A549 (cell line): ENCODE data around the gene LGALS1. TPM values are rescaled to one million over a fixed set of nuclear protein-coding genes. Genes with fewer than 3 reads are reported as not detected.

ENCODE experiments used
- ATAC-seq, 2 experiments: fragments of 200-7000 bp in 1 of 2; fragments of >200 bp in 1 of 2; cut with Nextera tagmentation in 1 of 2; cut with Tn5 transposase in 1 of 2; 3 replicates each; pipeline versions ENCODE4 v1.8.0 to v1.9.1; 2018 to 2020; ENCODE audit warnings: mild to moderate bottlenecking in 1 of 2, moderate library complexity in 1 of 2
- CTCF ChIA-PET: fragments of 300-600 bp; sonication (Branson Sonifier 250); formaldehyde crosslinking; extraction: SDS; loops from one replicate; lab custom pipeline; 2021; ENCODE audit warnings: antibody characterized with exemption, inconsistent platforms; lab: Yijun Ruan, JAX
- POLR2A ChIA-PET: fragments of 350-600 bp; formaldehyde crosslinking; extraction: SDS; loops from one replicate; lab custom pipeline; 2021; ENCODE audit warnings: antibody characterized with exemption, inconsistent platforms; lab: Yijun Ruan, JAX
- DNase-seq, 2 experiments: peaks; one replicate each; pipeline versions ENCODE4 v3.0.0 to v3.0.0-alpha.2; 2011 to 2016; ENCODE audit warnings: low read depth in 1 of 2, low spot score in 1 of 2
- FAIRE-seq: peaks from 2 replicates; lab custom pipeline; 2011; peaks lifted over from hg19 to GRCh38; lab: Jason Lieb, UNC
- H3K27ac ChIP-seq, 2 experiments: fragments of >200 bp; sonication (Bioruptor Twin); formaldehyde crosslinking; 3 replicates each; pipeline ENCODE4 v1.5.1; 2016 to 2017
- H3K4me1 ChIP-seq: fragments of >200 bp; sonication (Bioruptor Twin); formaldehyde crosslinking; 3 replicates; pipeline ENCODE4 v1.6.1; 2016
- H3K4me2 ChIP-seq: fragments of >200 bp; sonication (Bioruptor Twin); formaldehyde crosslinking; 3 replicates; pipeline ENCODE4 v1.6.1; 2016
- H3K4me3 ChIP-seq: fragments of >200 bp; sonication (Bioruptor Twin); formaldehyde crosslinking; 3 replicates; pipeline ENCODE4 v1.5.1; 2016
- H3K9me3 ChIP-seq: fragments of >200 bp; sonication (Bioruptor Twin); formaldehyde crosslinking; 3 replicates; pipeline ENCODE4 v1.6.1; 2016
- BCL3 ChIP-seq: fragments of >200 bp; sonication (Bioruptor Twin); formaldehyde crosslinking; IDR thresholded peaks from 3 replicates; pipeline ENCODE4 v1.6.1; 2016
- CBX8 ChIP-seq: fragments of 200-600 bp; sonication (generic); IDR thresholded peaks from 2 replicates; pipeline ENCODE4 v1.6.1; 2016
- CHD4 ChIP-seq: fragments of 200-600 bp; sonication (generic); IDR thresholded peaks from 2 replicates; pipeline ENCODE4 v1.6.1; 2016; ENCODE audit warnings: antibody characterized with exemption, mild to moderate bottlenecking, borderline replicate concordance
- ESRRA ChIP-seq: fragments of 150-350 bp; IDR thresholded peaks from 2 replicates; pipeline ENCODE4 v1.6.1; 2014; ENCODE audit warnings: mild to moderate bottlenecking, low read length, borderline replicate concordance
- HDAC2 ChIP-seq: fragments of 200-600 bp; sonication (generic); IDR thresholded peaks from 2 replicates; pipeline ENCODE4 v1.6.1; 2016
- HEYL ChIP-seq: fragments of 250-450 bp; sonication (Bioruptor Pico); IDR thresholded peaks from 2 replicates; pipeline ENCODE4 v1.8.0; 2021; ENCODE audit warnings: mild to moderate bottlenecking, moderate library complexity
- JUNB ChIP-seq: fragments of >200 bp; sonication (Bioruptor Twin); formaldehyde crosslinking; IDR thresholded peaks from 2 replicates; pipeline ENCODE4 v1.6.1; 2016
- MAFK ChIP-seq: fragments of 450-650 bp; IDR thresholded peaks from 2 replicates; pipeline ENCODE4 v1.6.1; 2014; ENCODE audit not compliant: partially characterized antibody
- MAX ChIP-seq: IDR thresholded peaks from 2 replicates; pipeline ENCODE4 v1.6.1; 2012
- MAZ ChIP-seq: fragments of 150-350 bp; IDR thresholded peaks from 2 replicates; pipeline ENCODE4 v1.6.1; 2014; ENCODE audit warnings: antibody characterized with exemption, low read depth, low read length, borderline replicate concordance
- MYC ChIP-seq: IDR thresholded peaks from 2 replicates; pipeline ENCODE4 v1.6.1; 2012; ENCODE audit warnings: mild to moderate bottlenecking, inconsistent platforms, low read length, improper control_type of control experiment, borderline replicate concordance
- NFE2L2 ChIP-seq: fragments of 150-350 bp; conservative IDR thresholded peaks from 2 replicates; pipeline ENCODE4 v1.6.1; 2014; ENCODE audit warnings: low read length
- NR3C1 ChIP-seq: fragments of >200 bp; sonication (Bioruptor Twin); formaldehyde crosslinking; IDR thresholded peaks from 3 replicates; pipeline ENCODE4 v1.6.1; 2017
- PBX3 ChIP-seq: IDR thresholded peaks from 2 replicates; pipeline ENCODE4 v1.6.1; 2012
- POLR2AphosphoS2 ChIP-seq: conservative IDR thresholded peaks from 2 replicates; pipeline ENCODE4 v1.6.1; 2012; ENCODE audit warnings: low read length, improper control_type of control experiment, inconsistent platforms
- RFX5 ChIP-seq: fragments of 450-650 bp; IDR thresholded peaks from 2 replicates; pipeline ENCODE4 v1.7.1; 2014; ENCODE audit warnings: antibody characterized with exemption, mild to moderate bottlenecking, moderate library complexity
- RNF2 ChIP-seq: fragments of 200-600 bp; sonication (generic); IDR thresholded peaks from 2 replicates; pipeline ENCODE4 v1.6.1; 2016; ENCODE audit warnings: low read depth, mild to moderate bottlenecking, antibody characterized with exemption, moderate library complexity, borderline replicate concordance
- ZC3H11A ChIP-seq: fragments of 450-650 bp; IDR thresholded peaks from 2 replicates; pipeline ENCODE4 v1.6.1; 2014; ENCODE audit warnings: antibody characterized with exemption, mild to moderate bottlenecking
- ZFP36 ChIP-seq: fragments of 450-650 bp; IDR thresholded peaks from 2 replicates; pipeline ENCODE4 v1.6.1; 2014; ENCODE audit warnings: borderline replicate concordance; ENCODE audit not compliant: partially characterized antibody
- ZSCAN20 ChIP-seq: fragments of 250-450 bp; sonication (Bioruptor Pico); IDR thresholded peaks from 2 replicates; pipeline ENCODE4 v1.8.0; 2022; ENCODE audit warnings: mild to moderate bottlenecking, moderate library complexity
- WGBS: methylation state at CpG from one replicate; pipeline ENCODE4 v1.1.6; 2017; ENCODE audit errors: missing lambda C conversion rate; 5-methylcytosine and 5-hydroxymethylcytosine counted together
- polyA plus RNA-seq, 4 experiments: library from polyadenylated mRNA; depleted of rRNA in 3 of 4; stranded (reverse); fragments of >200 nt; fragmentation: RNase III in 1 of 4; extraction: RNeasy Plus Mini Kit Qiagen cat#74134 plus additional on column Dnase treatment in 1 of 4; gene quantifications; 2 replicates in 3 of 4; 3 replicates in 1 of 4; pipeline ENCODE4 v1.2.3, GENCODE V29; 2011 to 2017
- TF ChIP-seq, protein P1 (sequence below): fragments of 450-650 bp; IDR thresholded peaks from 2 replicates; pipeline ENCODE4 v1.6.1; 2014; ENCODE audit warnings: antibody characterized with exemption

The LGALS1 gene
- polyA plus RNA-seq, 2 of the 4 experiments (the other 2 are of a cell fraction) = 584 to 1,477 TPM

DNA sequence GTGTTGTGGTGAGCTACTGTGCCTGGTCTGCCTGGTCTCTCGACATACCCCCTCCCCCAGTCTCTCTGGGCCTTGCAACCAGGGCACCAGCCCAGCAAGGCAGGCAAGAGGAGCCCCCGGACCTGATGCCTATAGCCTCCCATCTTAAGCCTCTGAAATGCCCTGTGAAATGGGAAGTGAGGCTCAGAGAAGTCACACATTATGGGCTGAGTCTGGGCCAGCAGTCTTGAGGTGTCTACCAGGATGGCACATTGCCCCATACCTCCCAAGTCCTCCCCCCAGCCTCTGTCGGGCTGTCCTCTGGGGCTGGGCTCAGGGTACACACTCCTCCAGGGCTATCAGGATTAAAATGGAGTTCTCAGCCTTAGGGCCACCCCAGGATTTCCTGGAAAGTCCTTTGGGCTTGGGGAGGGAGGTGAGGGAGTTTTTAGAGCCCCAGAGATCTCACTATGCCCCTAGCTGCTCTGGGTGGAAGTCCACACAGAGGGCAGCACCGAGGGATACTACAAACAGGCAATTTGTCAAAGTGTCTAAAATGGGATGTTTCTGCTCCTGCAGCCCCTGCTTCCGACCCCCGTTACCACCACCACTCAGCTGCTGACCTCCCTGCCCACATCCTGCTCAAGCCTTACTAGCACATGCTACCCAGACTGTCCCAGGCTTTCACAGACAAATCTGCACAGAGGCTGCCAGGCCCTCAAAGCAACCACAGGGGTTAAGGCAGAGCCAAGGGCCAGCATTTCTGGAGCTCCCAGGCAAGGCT is 39.1 kb upstream of the LGALS1 start:
- H3K4me3 ChIP-seq = no peak overlapping the region
- H3K4me2 ChIP-seq = no peak overlapping the region
- FAIRE-seq = no peak
- H3K27ac ChIP-seq = no peak overlapping the region
- no peaks in the 10 kb centered on the region for H3K9me3 ChIP-seq
- peak; percentile 36 to 40; a peak in 2 of 6 replicates for ATAC-seq
- TF ChIP-seq RNF2 (no peak), ZFP36 (no peak), NR3C1 (no peak), HEYL (CRISPR knock-in tag) (no peak), BCL3 (no peak)
- DNase-seq = no peak
- peaks cover 10% of the 10 kb centered on the region; the same call in 2 of the 3 replicates for H3K4me1 ChIP-seq
- POLR2A ChIA-PET = interaction anchor here (1.3 kb wide), 1 partner anchor 28 kb away, joined by 3 read pairs; the partner anchor contains the start of gene GGA1
- WGBS = 67% methylated on average over 6 of the region's 6 CpGs
- CTCF ChIA-PET = interaction anchor here (0.5 to 11.4 kb wide), 8 partner anchors 6 to 155 kb away, joined by 3 to 129 read pairs (median 4); partner anchors contain the start of gene SH3BP1

- Histone ChIP-seq H3K4me1 (peaks cover 10% of the 10 kb centered on the region; the same call in 2 of the 3 replicates), H3K4me2 (no peak overlapping the region), H3K4me3 (no peak overlapping the region), H3K27ac (no peak overlapping the region), H3K9me3 (no peaks in the 10 kb centered on the region)
- ATAC-seq (no peak), DNase-seq (no peak), FAIRE-seq (no peak)
- POLR2A ChIA-PET = interaction anchor here (1.3 kb wide), 1 partner anchor 28 kb away, joined by 3 read pairs; the partner anchor contains the start of gene GGA1
- no peak for TF ChIP-seq CBX8
- TF ChIP-seq, protein P1, sequence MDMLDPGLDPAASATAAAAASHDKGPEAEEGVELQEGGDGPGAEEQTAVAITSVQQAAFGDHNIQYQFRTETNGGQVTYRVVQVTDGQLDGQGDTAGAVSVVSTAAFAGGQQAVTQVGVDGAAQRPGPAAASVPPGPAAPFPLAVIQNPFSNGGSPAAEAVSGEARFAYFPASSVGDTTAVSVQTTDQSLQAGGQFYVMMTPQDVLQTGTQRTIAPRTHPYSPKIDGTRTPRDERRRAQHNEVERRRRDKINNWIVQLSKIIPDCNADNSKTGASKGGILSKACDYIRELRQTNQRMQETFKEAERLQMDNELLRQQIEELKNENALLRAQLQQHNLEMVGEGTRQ = no peak
- no peak for TF ChIP-seq POLR2AphosphoS2
- no peak for TF ChIP-seq MAX
- TF ChIP-seq MAFK = no peak
- no peak for TF ChIP-seq ESRRA
- TF ChIP-seq ZC3H11A = no peak
- TF ChIP-seq ZFP36 = no peak
- no peak for TF ChIP-seq RFX5
- TF ChIP-seq NFE2L2 = no peak
- no peak for TF ChIP-seq HEYL (CRISPR knock-in tag)
- no peak for TF ChIP-seq PBX3
- no peak for TF ChIP-seq MYC
- TF ChIP-seq ZSCAN20 (CRISPR knock-in tag) = no peak
- TF ChIP-seq JUNB = no peak
- TF ChIP-seq MAZ = no peak
- TF ChIP-seq CHD4 = no peak
- no peak for TF ChIP-seq HDAC2
- WGBS = 61% methylated on average over 3 of the region's 3 CpGs
- CTCF ChIA-PET = interaction anchor here (0.8 to 2.0 kb wide), 7 partner anchors 9 to 155 kb away, joined by 3 to 10 read pairs (median 4); partner anchors contain the start of gene PDXP
Measured at GRCh38 chr22:37636949-37637273, 38.5 kb upstream of the LGALS1 start.
